ENCODE data around the gene PCDHB10. TPM values are rescaled to one million over a fixed set of nuclear protein-coding genes. Genes with fewer than 3 reads are reported as not detected.
A peak's percentile ranks its signal among the peaks of the same experiment; 100 is the strongest.

The PCDHB10 gene
- total and polyA plus RNA-seq, 9 of the 15 experiments (the other 6 are each of a cell fraction or from before 2014, with no cell fraction given) = not detected

- H3K4me3 ChIP-seq = no peak overlapping the region
- no TSS peak for BruUV-seq (replicated peaks)
- peaks cover 0 to 12% of the 10 kb centered on the region in 2 experiments; a peak in 1 of 5 replicates for H3K4me1 ChIP-seq (replicated peaks in 1 of 2; ENCODE audit: control insufficient read depth in 2 of 2, insufficient read depth in 2 of 2, low read length in 2 of 2)
- H4K20me1 ChIP-seq (replicated peaks; ENCODE audit: control insufficient read depth, insufficient read depth, low read length) = no peaks in the 10 kb centered on the region
- CTCF ChIA-PET (ENCODE audit: low intra/inter-chr PET ratio) = no interaction called here
- no peak for ATAC-seq
- DNase-seq (ENCODE audit: extremely low read depth in 1 of 4, low spot score in 3 of 4) = no peak
- H3K27ac ChIP-seq (ENCODE audit: extremely low read depth, low read depth, low read length) = no peak overlapping the region
- intact Hi-C loops (cut with micrococcal nuclease) = loop anchor here (10.0 kb wide), 1 partner anchor 278 kb away; no protein-coding TSS in a partner anchor
- no peaks in the 10 kb centered on the region for H3K36me3 ChIP-seq (ENCODE audit: control insufficient read depth, insufficient read depth, low read length)
- peaks cover 2 to 22% of the 10 kb centered on the region in 2 experiments; a peak in 2 of 5 replicates for H3K27me3 ChIP-seq (ENCODE audit: control insufficient read depth in 2 of 2, insufficient read depth in 2 of 2, low read length in 2 of 2)
- H3K9ac ChIP-seq (ENCODE audit: insufficient read depth in 1 of 2, low read depth in 2 of 2, low read length in 2 of 2) = no peak overlapping the region
- H3K9me1 ChIP-seq (ENCODE audit: control insufficient read depth, insufficient read depth, low read length) = no peaks in the 10 kb centered on the region
- POLR2A ChIA-PET = no interaction called here
- no peak for FAIRE-seq
- H3K4me2 ChIP-seq (ENCODE audit: insufficient read depth, low read length) = no peak overlapping the region
- in situ Hi-C loops (cut with MboI) = loop anchor here (10.0 kb wide), 1 partner anchor 328 kb away; no protein-coding TSS in a partner anchor
- H3K79me2 ChIP-seq (ENCODE audit: control insufficient read depth, insufficient read depth, low read length) = no peaks in the 10 kb centered on the region
- H2AFZ ChIP-seq (ENCODE audit: low read depth, low read length) = no peak overlapping the region
- WGBS (ENCODE audit: insufficient coverage, low coverage, missing lambda C conversion rate) = 5% methylated on average over 32 of the region's 32 CpGs
- no peaks in the 10 kb centered on the region for H3K9me3 ChIP-seq (replicated peaks; ENCODE audit: control insufficient read depth, insufficient read depth, low read depth, low read length)
- TF ChIP-seq HMG20A (CRISPR knock-in tag; conservative IDR thresholded peaks at IDR 0.05) (no peak), MAFG (tag; conservative IDR thresholded peaks at IDR 0.05) (peak; percentile 62), MAFF (IDR thresholded peaks at IDR 0.05; ENCODE audit: low read length) (peak; percentile 49; the same call in 1 of the 2 replicates), MAFK (IDR thresholded peaks at IDR 0.05; ENCODE audit: low read length) (peak; percentile 23; the same call in 1 of the 2 replicates), NFE2 (IDR thresholded peaks at IDR 0.05; ENCODE audit: low read depth) (peak; percentile 33; the same call in 1 of the 2 replicates)
Measured at GRCh38 chr5:141236516-141237313, 44.6 kb downstream of the PCDHB10 start.

DNA sequence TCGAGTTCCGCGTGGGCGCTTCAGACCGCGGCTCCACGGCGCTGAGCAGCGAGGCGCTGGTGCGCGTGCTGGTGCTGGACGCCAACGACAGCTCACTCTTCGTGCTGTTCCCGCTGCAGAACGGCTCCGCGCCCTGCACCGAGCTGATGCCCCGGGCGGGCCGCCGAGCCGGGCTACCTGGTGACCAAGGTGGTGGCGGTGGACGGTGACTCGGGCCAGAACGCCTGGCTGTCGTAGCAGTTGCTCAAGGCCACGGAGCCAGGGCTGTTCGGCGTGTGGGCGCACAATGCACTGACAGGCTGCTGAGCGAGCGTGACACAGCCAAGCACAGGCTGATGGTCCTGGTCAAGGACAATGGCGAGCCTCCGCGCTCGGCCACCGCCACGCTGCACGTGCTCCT, 49.3 kb downstream of the PCDHB10 start:
- FAIRE-seq (no peak), DNase-seq (ENCODE audit: extremely low read depth in 1 of 4, low spot score in 3 of 4) (no peak), ATAC-seq (no peak)
- no peak overlapping the region for H3K9ac ChIP-seq (ENCODE audit: insufficient read depth in 1 of 2, low read depth in 2 of 2, low read length in 2 of 2)
- TF ChIP-seq, protein P1, sequence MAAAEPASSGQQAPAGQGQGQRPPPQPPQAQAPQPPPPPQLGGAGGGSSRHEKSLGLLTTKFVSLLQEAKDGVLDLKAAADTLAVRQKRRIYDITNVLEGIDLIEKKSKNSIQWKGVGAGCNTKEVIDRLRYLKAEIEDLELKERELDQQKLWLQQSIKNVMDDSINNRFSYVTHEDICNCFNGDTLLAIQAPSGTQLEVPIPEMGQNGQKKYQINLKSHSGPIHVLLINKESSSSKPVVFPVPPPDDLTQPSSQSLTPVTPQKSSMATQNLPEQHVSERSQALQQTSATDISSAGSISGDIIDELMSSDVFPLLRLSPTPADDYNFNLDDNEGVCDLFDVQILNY (CRISPR knock-in tag; IDR thresholded peaks at IDR 0.05) = no peak
- H3K27me3 ChIP-seq (ENCODE audit: control insufficient read depth in 2 of 2, insufficient read depth in 2 of 2, low read length in 2 of 2) = peaks cover 0 to 19% of the 10 kb centered on the region in 2 experiments; a peak in 2 of 5 replicates
- H2AFZ ChIP-seq (ENCODE audit: low read depth, low read length) = no peak overlapping the region
- no peaks in the 10 kb centered on the region for H3K9me1 ChIP-seq (ENCODE audit: control insufficient read depth, insufficient read depth, low read length)
- ChIA-PET CTCF (ENCODE audit: low intra/inter-chr PET ratio) (interaction anchor here (0.7 kb wide), 1 partner anchor 13 kb away, joined by 3 read pairs; no protein-coding TSS in a partner anchor), POLR2A (no interaction called here)
- H3K36me3 ChIP-seq (ENCODE audit: control insufficient read depth, insufficient read depth, low read length) = no peaks in the 10 kb centered on the region
- WGBS (ENCODE audit: insufficient coverage, low coverage, missing lambda C conversion rate) = 11% methylated on average over 41 of the region's 43 CpGs
- H3K9me3 ChIP-seq (replicated peaks; ENCODE audit: control insufficient read depth, insufficient read depth, low read depth, low read length) = no peaks in the 10 kb centered on the region
- H3K27ac ChIP-seq (ENCODE audit: extremely low read depth, low read depth, low read length) = no peak overlapping the region
- BruUV-seq (replicated peaks) = no TSS peak
- no peaks in the 10 kb centered on the region for H3K79me2 ChIP-seq (ENCODE audit: control insufficient read depth, insufficient read depth, low read length)
- intact Hi-C loops (cut with micrococcal nuclease) = no loop called here
- no peaks in the 10 kb centered on the region for H4K20me1 ChIP-seq (replicated peaks; ENCODE audit: control insufficient read depth, insufficient read depth, low read length)
- in situ Hi-C loops (cut with MboI) = no loop called here
- H3K4me3 ChIP-seq = no peak overlapping the region
- H3K4me2 ChIP-seq (ENCODE audit: insufficient read depth, low read length) = no peak overlapping the region
- H3K4me1 ChIP-seq (replicated peaks in 1 of 2; ENCODE audit: control insufficient read depth in 2 of 2, insufficient read depth in 2 of 2, low read length in 2 of 2) = peaks cover 0 to 12% of the 10 kb centered on the region in 2 experiments; a peak in 1 of 5 replicates

All from K562 (cell line).